ENCODE results near the gene LAMC3.

The LAMC3 gene

GRCh38 chr9:130983970-130984369 lies 25.0 kb upstream of the LAMC3 start:
- TF ChIP-seq CSDC2 (CRISPR knock-in tag; IDR thresholded peaks at IDR 0.05) (no peak), ARNTL (CRISPR knock-in tag; IDR thresholded peaks at IDR 0.05; ENCODE audit: borderline replicate concordance, low read depth) (no peak), GLIS3 (CRISPR knock-in tag; IDR thresholded peaks at IDR 0.05) (no peak), TCF4 (CRISPR knock-in tag; IDR thresholded peaks at IDR 0.05; ENCODE audit: borderline replicate concordance) (no peak), ISL1 (CRISPR knock-in tag; IDR thresholded peaks at IDR 0.05) (no peak), OSR1 (CRISPR knock-in tag; IDR thresholded peaks at IDR 0.05) (no peak), SNAI2 (CRISPR knock-in tag; IDR thresholded peaks at IDR 0.05) (no peak), CREB5 (CRISPR knock-in tag; IDR thresholded peaks at IDR 0.05; ENCODE audit: low read depth) (no peak), TOX (CRISPR knock-in tag; IDR thresholded peaks at IDR 0.05; ENCODE audit: borderline replicate concordance) (no peak), BACH2 (CRISPR knock-in tag; IDR thresholded peaks at IDR 0.05; ENCODE audit: borderline replicate concordance) (no peak), TSHZ2 (CRISPR knock-in tag; IDR thresholded peaks at IDR 0.05) (no peak), ZNF70 (CRISPR knock-in tag; IDR thresholded peaks at IDR 0.05) (no peak), ZFP30 (CRISPR knock-in tag; IDR thresholded peaks at IDR 0.05) (no peak), ZC3H10 (CRISPR knock-in tag; IDR thresholded peaks at IDR 0.05) (no peak), ZFP3 (CRISPR knock-in tag; IDR thresholded peaks at IDR 0.05) (no peak), ZNF565 (CRISPR knock-in tag; conservative IDR thresholded peaks at IDR 0.05; ENCODE audit: low read depth) (no peak), RARB (CRISPR knock-in tag; IDR thresholded peaks at IDR 0.05) (no peak), ZNF8 (CRISPR knock-in tag; IDR thresholded peaks at IDR 0.05) (no peak)
- TF ChIP-seq, protein P1, sequence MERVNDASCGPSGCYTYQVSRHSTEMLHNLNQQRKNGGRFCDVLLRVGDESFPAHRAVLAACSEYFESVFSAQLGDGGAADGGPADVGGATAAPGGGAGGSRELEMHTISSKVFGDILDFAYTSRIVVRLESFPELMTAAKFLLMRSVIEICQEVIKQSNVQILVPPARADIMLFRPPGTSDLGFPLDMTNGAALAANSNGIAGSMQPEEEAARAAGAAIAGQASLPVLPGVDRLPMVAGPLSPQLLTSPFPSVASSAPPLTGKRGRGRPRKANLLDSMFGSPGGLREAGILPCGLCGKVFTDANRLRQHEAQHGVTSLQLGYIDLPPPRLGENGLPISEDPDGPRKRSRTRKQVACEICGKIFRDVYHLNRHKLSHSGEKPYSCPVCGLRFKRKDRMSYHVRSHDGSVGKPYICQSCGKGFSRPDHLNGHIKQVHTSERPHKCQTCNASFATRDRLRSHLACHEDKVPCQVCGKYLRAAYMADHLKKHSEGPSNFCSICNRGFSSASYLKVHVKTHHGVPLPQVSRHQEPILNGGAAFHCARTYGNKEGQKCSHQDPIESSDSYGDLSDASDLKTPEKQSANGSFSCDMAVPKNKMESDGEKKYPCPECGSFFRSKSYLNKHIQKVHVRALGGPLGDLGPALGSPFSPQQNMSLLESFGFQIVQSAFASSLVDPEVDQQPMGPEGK (CRISPR knock-in tag; IDR thresholded peaks at IDR 0.05; ENCODE audit: borderline replicate concordance): no peak

DNA sequence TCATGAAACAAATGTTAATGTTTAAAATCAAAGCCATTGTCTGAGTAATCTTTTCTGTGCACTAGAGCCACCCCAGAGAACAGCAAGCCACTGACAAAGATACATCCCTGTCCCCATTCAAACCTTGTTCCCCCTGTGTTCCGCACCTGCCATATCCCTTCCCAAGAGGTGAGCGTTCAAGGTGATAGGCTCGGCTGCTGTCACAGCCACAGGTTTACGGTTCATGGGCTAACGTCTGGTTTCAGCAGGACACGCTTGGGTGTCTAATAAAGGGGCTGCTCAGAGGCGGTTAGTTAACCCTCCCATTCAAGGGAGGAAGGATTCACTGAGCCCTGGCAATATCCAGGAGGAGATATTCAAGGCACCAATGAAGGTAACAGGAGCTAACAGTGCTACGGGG lies 24.5 kb upstream of the LAMC3 start:
- no peak for ATAC-seq
- TF ChIP-seq ISL1 (CRISPR knock-in tag; IDR thresholded peaks at IDR 0.05): no peak
- TF ChIP-seq ZFP30 (CRISPR knock-in tag; IDR thresholded peaks at IDR 0.05): no peak
- no peak for TF ChIP-seq SNAI2 (CRISPR knock-in tag; IDR thresholded peaks at IDR 0.05)
- no peak for TF ChIP-seq ZNF8 (CRISPR knock-in tag; IDR thresholded peaks at IDR 0.05)
- TF ChIP-seq CSRNP3 (CRISPR knock-in tag; IDR thresholded peaks at IDR 0.05): no peak
- no peak for TF ChIP-seq ZFP3 (CRISPR knock-in tag; IDR thresholded peaks at IDR 0.05)
- no peak for TF ChIP-seq POU6F1 (CRISPR knock-in tag; IDR thresholded peaks at IDR 0.05; ENCODE audit: borderline replicate concordance, low read depth)

More at GRCh38 chr9:130983970-130984369, 25.0 kb upstream of the LAMC3 start:
- no peak for ATAC-seq

GRCh38 chr9:130985029-130985428 lies 23.9 kb upstream of the LAMC3 start:
- TF ChIP-seq SNAI2 (CRISPR knock-in tag; IDR thresholded peaks at IDR 0.05) (no peak), PPARA (CRISPR knock-in tag; IDR thresholded peaks at IDR 0.05; ENCODE audit: borderline replicate concordance) (no peak), BACH2 (CRISPR knock-in tag; IDR thresholded peaks at IDR 0.05; ENCODE audit: borderline replicate concordance) (no peak), ZNF8 (CRISPR knock-in tag; IDR thresholded peaks at IDR 0.05) (no peak), ISL1 (CRISPR knock-in tag; IDR thresholded peaks at IDR 0.05) (no peak), TCF4 (CRISPR knock-in tag; IDR thresholded peaks at IDR 0.05; ENCODE audit: borderline replicate concordance) (no peak), ZC3H10 (CRISPR knock-in tag; IDR thresholded peaks at IDR 0.05) (no peak), TOX (CRISPR knock-in tag; IDR thresholded peaks at IDR 0.05; ENCODE audit: borderline replicate concordance) (no peak), ZFP30 (CRISPR knock-in tag; IDR thresholded peaks at IDR 0.05) (no peak), CSDC2 (CRISPR knock-in tag; IDR thresholded peaks at IDR 0.05) (no peak), GLIS3 (CRISPR knock-in tag; IDR thresholded peaks at IDR 0.05) (no peak), OSR1 (CRISPR knock-in tag; IDR thresholded peaks at IDR 0.05) (no peak)
- no peak for ATAC-seq
